BE2C (cell line): ENCODE measurements around the gene KLF3.

Source experiments
- DNase-seq: peaks from one replicate; pipeline ENCODE4 v3.0.0-alpha.2; 2020
- H3K27me3 ChIP-seq: fragments of 250-450 bp; sonication (Bioruptor Pico); 2 replicates; pipeline ENCODE4 v1.5.1; 2020; ENCODE audit warnings: mild to moderate bottlenecking
- H3K36me3 ChIP-seq: fragments of 250-450 bp; sonication (Bioruptor Pico); 2 replicates; pipeline ENCODE4 v1.5.1; 2020; ENCODE audit warnings: mild to moderate bottlenecking
- H3K4me1 ChIP-seq: fragments of 250-450 bp; sonication (Bioruptor Pico); 2 replicates; pipeline ENCODE4 v1.5.1; 2020
- H3K4me3 ChIP-seq: 2 replicates; pipeline ENCODE4 v1.5.1; 2011; ENCODE audit warnings: low read depth, low read length
- H3K9me3 ChIP-seq: fragments of 250-450 bp; sonication (Bioruptor Pico); 2 replicates; pipeline ENCODE4 v1.5.1; 2020
- TF ChIP-seq, protein P1 (sequence below): IDR thresholded peaks from 2 replicates; pipeline ENCODE4 v1.5.1; 2012; ENCODE audit warnings: mild to moderate bottlenecking, low read depth, low read length

The KLF3 gene

DNA sequence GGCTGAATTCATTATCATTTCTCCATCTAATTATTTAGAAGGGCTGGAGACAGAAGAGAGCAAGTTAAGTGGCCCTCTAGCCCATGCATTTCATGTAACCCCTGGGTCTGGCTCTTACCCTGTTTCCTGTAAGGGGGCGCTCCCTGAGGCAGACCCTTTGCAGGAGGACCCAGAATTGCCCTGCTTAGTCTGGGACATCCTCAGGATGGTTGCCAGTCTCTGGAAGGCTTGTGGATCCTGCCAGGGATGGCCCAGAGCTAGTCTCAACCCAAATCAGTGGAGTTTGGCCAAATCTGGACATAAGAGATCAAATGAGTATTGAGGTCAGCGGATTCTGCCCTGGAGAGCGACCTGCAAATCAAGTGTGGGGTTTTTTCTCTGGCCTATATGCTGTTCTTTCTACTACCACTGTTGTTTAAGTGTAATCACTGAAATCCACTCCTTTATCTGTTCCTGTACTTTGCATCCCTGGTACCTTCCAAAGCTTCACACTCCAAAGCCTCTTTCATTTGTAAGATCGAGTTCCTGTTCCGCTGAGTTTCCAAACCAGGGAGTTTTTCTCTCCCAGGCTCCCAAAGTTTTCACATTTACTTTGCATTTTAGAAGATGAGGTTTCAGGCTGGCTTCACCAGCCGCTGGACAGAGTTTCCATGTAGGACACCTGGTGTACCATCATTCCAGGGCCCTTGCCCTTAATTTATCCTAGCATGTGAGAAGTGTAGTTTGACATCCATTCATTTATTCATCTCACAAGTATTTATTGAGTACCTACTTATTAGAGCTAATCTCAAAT lies 6.3 kb downstream of the KLF3 start:
- no peaks in the 10 kb centered on the region for H3K36me3 ChIP-seq
- no peak for DNase-seq
- H3K4me3 ChIP-seq = no peak overlapping the region
- no peaks in the 10 kb centered on the region for H3K9me3 ChIP-seq
- no peaks in the 10 kb centered on the region for H3K27me3 ChIP-seq
- TF ChIP-seq, protein P1, sequence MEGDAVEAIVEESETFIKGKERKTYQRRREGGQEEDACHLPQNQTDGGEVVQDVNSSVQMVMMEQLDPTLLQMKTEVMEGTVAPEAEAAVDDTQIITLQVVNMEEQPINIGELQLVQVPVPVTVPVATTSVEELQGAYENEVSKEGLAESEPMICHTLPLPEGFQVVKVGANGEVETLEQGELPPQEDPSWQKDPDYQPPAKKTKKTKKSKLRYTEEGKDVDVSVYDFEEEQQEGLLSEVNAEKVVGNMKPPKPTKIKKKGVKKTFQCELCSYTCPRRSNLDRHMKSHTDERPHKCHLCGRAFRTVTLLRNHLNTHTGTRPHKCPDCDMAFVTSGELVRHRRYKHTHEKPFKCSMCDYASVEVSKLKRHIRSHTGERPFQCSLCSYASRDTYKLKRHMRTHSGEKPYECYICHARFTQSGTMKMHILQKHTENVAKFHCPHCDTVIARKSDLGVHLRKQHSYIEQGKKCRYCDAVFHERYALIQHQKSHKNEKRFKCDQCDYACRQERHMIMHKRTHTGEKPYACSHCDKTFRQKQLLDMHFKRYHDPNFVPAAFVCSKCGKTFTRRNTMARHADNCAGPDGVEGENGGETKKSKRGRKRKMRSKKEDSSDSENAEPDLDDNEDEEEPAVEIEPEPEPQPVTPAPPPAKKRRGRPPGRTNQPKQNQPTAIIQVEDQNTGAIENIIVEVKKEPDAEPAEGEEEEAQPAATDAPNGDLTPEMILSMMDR = no peak
- H3K4me1 ChIP-seq = peaks cover 46% of the 10 kb centered on the region

DNA sequence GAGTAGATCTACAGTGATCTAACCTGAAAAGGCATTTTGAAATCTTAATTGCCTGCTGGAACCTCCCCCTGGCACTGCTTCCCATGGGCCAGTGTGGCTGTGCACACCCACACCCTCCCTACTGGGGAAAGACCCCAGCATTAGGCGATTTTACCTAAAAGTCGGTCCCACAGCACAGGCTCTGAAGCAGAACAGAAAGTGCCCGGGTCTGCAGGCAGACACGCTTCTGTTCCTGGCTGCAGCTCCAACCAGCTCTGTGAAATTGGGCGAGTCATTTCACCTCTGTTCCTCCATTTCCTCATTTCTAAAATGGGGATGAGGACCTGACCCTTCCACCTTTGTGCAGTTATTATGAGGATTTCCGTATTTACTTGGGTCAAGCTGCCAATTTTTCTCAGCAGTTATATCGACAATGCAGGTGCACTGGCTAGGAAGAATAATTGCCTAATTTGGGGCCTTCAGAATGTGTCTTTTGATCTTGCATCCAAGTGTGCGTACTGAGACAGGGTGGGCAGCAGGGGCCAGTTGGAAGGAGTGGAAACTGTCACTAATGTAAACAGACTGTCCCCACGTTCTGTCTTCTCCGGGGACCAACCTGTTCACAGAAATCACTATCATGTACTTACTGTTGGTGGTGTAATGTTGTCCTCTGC lies 7.1 kb downstream of the KLF3 start:
- TF ChIP-seq, protein P1 = no peak
- Histone ChIP-seq H3K9me3 (no peaks in the 10 kb centered on the region), H3K4me1 (peaks cover 51% of the 10 kb centered on the region), H3K4me3 (no peak overlapping the region), H3K27me3 (no peaks in the 10 kb centered on the region), H3K36me3 (no peaks in the 10 kb centered on the region)
- no peak for DNase-seq

DNA sequence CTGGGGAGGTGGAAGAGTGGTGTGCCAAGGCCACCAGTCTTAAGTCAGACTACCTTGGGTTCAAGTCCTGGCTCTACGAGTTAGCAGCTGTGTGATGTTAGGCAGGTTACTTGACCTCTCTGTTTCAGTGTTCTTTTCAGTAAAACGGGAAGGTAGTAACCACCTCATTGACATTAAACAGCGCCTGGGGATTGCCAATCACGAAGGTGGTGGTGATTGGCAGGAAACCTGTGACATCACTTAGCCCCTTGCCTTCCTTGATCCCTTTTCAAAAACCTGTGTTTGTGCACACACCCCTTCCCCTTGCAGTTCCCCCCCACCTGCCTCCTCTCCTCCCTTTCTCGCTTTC lies 7.6 kb downstream of the KLF3 start:
- DNase-seq = no peak
- Histone ChIP-seq H3K36me3 (no peaks in the 10 kb centered on the region), H3K9me3 (no peaks in the 10 kb centered on the region), H3K4me1 (peaks cover 51% of the 10 kb centered on the region), H3K4me3 (no peak overlapping the region), H3K27me3 (no peaks in the 10 kb centered on the region)
- TF ChIP-seq, protein P1 = no peak

DNA sequence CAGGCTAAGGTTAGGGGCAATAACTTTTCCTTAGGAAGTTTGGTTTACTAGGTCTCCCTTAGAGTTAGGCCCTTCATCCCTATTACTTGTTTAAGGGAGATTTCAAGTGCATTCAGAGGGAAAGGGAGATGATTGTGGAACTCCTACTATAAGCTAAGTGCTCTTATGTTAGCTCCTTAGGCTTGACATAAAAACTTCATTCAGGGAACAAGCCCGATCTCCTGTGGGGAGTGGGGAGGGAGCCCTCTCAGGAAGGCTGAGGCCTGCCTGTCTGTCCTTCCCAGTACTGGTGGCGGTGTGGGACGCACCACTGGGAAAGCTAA lies 8.0 kb downstream of the KLF3 start:
- H3K4me1 ChIP-seq = peaks cover 51% of the 10 kb centered on the region
- TF ChIP-seq, protein P1 = no peak
- no peaks in the 10 kb centered on the region for H3K27me3 ChIP-seq
- no peak overlapping the region for H3K4me3 ChIP-seq
- no peaks in the 10 kb centered on the region for H3K9me3 ChIP-seq
- H3K36me3 ChIP-seq = no peaks in the 10 kb centered on the region
- DNase-seq = no peak

DNA sequence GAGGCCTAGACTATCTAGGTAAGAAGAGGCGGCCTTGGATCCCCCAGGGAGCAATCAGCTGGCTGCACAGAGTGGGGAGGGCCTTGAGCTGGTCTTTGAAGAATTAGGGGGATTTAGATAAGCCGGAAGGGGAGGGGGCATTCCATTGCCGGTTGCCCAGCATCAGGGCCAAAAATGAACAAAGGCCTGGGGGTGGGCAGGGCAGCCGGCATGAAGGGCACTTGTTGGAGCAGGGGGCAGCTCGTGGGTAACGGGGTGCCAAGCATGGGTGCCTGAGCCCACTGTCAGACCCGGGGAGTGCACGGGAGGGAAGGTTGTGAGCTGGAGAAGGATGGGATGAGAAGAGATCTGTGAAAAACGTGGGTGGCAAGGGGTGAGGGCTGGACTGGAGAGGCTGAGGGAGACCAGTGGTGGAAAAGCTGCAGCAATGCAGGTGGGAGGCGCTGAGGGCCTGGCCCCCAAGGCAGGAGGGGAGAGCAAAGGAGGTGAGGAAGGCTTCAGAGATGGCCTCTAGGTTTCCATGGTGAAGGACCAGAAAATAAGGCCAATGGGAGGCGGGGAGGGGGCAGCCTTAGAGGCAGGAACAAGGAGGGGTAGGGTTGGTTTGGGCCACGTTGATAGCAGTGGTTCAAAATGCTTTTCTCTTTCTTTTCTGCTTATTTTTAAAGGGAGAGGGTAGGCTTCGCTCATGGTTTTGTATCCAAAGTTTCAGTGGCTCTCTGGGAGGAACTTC lies 8.6 kb downstream of the KLF3 start:
- peaks cover 51% of the 10 kb centered on the region for H3K4me1 ChIP-seq
- no peaks in the 10 kb centered on the region for H3K9me3 ChIP-seq
- H3K36me3 ChIP-seq = peaks cover 2% of the 10 kb centered on the region; the same call in 1 of the 2 replicates
- no peak overlapping the region for H3K4me3 ChIP-seq
- TF ChIP-seq, protein P1 = no peak
- DNase-seq = no peak
- H3K27me3 ChIP-seq = no peaks in the 10 kb centered on the region
